GM12892 (cell line): ENCODE results near the gene OLIG1.

Experiments
- POLR2A ChIP-seq: IDR thresholded peaks from 2 replicates; pipeline ENCODE4 v1.6.1; 2011; ENCODE audit warnings: low read depth, low read length, control low read depth
- TAF1 ChIP-seq: IDR thresholded peaks from 2 replicates; pipeline ENCODE4 v1.6.1; 2011; ENCODE audit warnings: low read depth, mild to moderate bottlenecking, control low read depth, low read length, borderline replicate concordance

DNA sequence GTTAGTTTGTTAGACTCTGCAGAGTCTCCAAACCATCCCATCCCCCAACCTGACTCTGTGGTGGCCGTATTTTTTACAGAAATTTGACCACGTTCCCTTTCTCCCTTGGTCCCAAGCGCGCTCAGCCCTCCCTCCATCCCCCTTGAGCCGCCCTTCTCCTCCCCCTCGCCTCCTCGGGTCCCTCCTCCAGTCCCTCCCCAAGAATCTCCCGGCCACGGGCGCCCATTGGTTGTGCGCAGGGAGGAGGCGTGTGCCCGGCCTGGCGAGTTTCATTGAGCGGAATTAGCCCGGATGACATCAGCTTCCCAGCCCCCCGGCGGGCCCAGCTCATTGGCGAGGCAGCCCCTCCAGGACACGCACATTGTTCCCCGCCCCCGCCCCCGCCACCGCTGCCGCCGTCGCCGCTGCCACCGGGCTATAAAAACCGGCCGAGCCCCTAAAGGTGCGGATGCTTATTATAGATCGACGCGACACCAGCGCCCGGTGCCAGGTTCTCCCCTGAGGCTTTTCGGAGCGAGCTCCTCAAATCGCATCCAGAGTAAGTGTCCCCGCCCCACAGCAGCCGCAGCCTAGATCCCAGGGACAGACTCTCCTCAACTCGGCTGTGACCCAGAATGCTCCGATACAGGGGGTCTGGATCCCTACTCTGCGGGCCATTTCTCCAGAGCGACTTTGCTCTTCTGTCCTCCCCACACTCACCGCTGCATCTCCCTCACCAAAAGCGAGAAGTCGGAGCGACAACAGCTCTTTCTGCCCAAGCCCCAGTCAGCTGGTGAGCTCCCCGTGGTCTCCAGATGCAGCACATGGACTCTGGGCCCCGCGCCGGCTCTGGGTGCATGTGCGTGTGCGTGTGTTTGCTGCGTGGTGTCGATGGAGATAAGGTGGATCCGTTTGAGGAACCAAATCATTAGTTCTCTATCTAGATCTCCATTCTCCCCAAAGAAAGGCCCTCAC, 44.2 kb upstream of the OLIG1 start, which contains the start of gene OLIG2:
- TF ChIP-seq POLR2A (no peak), TAF1 (no peak)
